NCI-H1092 (cell line): ENCODE results near the gene EPHB1.
"Not testable (repeated sequence)": the region's sequence is repeated elsewhere in the genome, so short reads cannot be mapped to it uniquely, and the experiment has no call there.

ENCODE experiments used
- DNase-seq: peaks from one replicate; lab custom pipeline; 2025; lab: John Stamatoyannopoulos, UW

The EPHB1 gene

GRCh38 chr3:135005616-135006015, 210.6 kb downstream of the EPHB1 start:
- DNase-seq, result not testable (repeated sequence)

GRCh38 chr3:135007607-135008006, 212.5 kb downstream of the EPHB1 start:
- no peak for DNase-seq

GRCh38 chr3:135008326-135008725, 213.3 kb downstream of the EPHB1 start:
- no peak for DNase-seq

- no peak for DNase-seq
Observed at GRCh38 chr3:135009014-135009413, 214.0 kb downstream of the EPHB1 start.

DNA sequence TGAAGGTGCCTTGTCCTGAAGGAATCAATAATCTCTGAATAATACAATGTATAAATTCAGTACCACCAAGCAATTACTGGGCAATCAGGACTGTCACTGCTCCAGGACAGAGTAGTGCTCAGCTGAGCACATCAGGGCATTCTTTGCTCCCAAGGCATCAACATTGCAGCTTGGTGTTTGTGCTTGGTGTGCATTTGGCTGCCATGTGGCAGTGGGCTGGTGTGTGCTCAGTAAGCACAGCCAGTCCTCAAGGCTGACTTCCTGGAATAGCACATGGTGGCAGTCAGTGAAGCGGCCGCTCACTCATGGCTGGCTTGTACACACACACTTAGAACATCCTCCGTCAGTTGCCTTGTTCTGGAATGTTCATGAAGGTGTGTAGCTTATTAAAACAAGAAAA, 217.0 kb downstream of the EPHB1 start:
- no peak for DNase-seq

DNA sequence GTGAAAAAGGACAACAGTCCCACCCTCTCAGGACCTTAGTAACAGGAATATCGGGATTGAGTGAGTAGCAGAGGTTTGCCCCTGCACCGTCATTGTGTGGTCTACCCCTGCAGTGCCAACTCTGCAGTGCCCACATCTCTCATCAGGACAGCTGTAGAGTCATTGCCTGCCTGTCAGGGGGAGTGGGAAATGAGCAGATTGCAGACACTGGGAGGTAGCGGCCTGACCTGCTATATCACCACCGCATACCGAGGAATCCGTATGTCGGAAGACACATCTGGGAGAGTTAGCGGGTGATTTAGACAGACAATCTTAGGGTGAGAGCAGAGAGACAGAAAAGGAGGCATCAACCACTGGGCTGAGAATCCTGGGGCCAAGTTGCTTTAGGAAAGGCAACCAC, 218.1 kb downstream of the EPHB1 start:
- DNase-seq, result no peak

DNA sequence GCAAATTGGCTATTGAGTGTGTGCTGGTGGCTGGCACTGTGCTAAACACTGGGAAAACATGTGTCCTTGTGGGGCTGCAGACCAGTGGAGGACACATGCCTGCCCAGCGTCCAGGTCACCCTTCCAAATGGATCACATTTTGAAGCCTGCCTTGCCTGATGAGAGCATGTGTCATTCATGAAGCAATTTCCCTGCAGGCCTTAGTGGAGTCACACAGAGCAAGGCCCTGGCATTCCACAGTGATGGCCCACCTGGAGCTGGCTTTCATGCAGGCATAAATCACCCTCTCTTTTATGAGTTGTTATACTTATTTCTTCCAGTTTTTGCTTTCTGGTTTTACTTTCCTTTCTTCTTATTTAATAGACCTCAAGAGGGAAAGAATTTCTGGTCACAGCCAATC, 219.5 kb downstream of the EPHB1 start:
- no peak for DNase-seq

GRCh38 chr3:135017003-135017893, 222.2 kb downstream of the EPHB1 start:
- no peak for DNase-seq

GRCh38 chr3:135018149-135018923, 223.3 kb downstream of the EPHB1 start:
- no peak for DNase-seq

DNA sequence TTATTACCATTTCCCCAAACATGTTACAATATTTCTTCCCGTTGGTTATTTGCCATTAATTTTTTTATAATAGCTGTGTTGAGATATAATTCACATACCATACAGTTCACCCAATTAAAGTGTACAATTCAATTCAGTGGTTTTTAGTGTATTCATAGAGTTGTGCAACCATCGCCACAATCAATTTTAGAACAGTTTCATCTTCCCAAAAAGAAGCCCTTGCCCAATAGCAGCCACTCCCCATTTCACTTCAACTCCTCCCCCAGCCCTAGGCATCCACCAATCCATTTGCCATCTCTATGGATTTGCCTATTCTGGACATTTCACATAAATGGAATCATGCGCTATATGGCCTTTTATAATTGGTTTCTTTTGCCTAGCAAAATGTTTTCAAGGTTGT, 225.1 kb downstream of the EPHB1 start:
- DNase-seq, result no peak

- no peak for DNase-seq
Observed at GRCh38 chr3:135023996-135024658, 229.1 kb downstream of the EPHB1 start.

GRCh38 chr3:135030768-135031615, 235.9 kb downstream of the EPHB1 start:
- not testable (repeated sequence) for DNase-seq

DNA sequence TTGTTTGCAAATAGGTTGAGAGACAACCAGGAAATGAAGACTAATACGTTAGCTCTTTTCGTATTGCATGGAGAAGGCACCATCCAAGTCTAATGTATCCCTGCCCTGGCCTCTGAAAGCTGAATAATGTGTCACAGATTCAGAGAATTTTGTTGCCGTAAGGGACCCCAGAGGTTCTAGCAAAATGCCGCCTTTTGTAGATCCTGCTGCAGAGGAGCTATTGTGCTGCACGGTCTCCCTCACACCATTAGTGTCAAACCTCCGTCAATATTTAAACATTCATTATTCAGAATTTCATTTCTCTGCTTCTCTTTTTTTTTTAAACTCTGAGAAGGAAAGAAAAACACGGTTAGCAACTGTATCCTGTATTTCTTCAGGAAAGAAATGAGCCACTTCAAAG, 238.7 kb downstream of the EPHB1 start:
- DNase-seq, result no peak

- DNase-seq, result peak; percentile 17
Observed at GRCh38 chr3:135034291-135034768, 239.3 kb downstream of the EPHB1 start.

GRCh38 chr3:135034891-135035440, 239.9 kb downstream of the EPHB1 start:
- no peak for DNase-seq

DNA sequence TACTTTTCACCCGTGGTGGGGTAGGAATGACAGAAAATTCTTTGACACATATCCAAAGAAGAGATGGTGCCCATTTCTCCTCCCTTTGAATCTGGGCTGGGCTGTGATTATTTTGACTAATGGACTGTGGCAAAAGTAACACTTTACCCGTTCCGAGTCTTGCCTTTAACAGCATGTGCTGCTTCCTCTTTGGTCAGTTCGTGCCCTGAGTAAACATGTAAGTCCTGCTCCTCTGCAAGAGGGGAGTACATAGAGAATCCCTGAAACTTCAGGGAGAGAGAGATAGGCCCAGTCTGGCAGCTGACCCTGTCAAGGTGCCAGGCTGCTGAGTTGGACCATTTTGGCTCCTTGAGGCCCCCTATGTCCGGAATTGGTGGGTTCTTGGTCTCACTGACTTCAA, 243.1 kb downstream of the EPHB1 start:
- DNase-seq, result no peak

DNA sequence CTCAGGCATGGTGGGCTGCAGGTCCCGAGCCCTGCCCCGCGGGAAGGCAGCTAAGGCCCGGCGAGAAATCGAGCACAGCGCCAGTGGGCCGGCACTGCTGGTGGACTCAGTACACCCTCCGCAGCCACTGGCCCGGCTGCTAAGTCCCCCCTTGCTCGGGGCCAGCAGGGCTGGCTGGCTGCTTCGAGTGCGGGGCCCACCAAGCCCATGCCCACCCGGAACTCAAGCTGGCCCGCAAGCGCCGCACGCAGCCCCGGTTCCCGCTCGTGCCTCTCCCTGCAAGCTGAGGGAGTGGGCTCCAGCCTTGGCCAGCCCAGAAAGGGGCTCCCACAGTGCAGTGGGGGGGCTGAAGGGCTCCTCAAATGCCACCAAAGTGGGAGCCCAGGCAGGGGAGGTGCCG, 244.5 kb downstream of the EPHB1 start:
- not testable (repeated sequence) for DNase-seq

GRCh38 chr3:135040321-135041240, 245.5 kb downstream of the EPHB1 start:
- no peak for DNase-seq

DNA sequence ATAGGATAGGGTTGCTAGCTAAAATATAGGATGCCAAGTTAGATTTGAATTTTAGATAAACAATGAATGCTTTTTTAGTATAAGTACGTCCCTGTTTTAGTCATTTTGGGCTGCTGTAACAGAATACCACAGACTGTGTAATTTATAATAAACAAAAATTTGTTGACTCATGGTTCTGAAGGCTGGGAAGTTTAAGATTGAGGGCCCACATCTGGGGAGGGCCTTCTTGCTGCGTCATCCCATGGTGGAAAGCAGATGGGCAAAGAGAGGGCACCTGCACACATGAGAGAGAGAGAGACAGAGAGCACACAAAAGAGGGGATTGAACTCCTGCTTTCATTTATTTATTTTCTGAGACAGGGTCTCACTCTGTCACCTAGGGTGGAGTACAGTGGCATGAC, 246.5 kb downstream of the EPHB1 start:
- no peak for DNase-seq

- DNase-seq, result no peak
Observed at GRCh38 chr3:135047061-135047460, 252.0 kb downstream of the EPHB1 start.
